Cardiac muscle cell (in vitro differentiated cells and primary cell): ENCODE results near the gene AUTS2. TPM values are rescaled to one million over a fixed set of nuclear protein-coding genes. Genes with fewer than 3 reads are reported as not detected.
A peak's percentile ranks its signal among the peaks of the same experiment; 100 is the strongest.

Experiments used
- DNase-seq, 2 donors: peaks; one replicate each; pipeline versions ENCODE4 v3.0.0 to v3.0.0-alpha.2; 2010 to 2017; ENCODE audit warnings: low read depth in 1 of 2, low spot score in 1 of 2
- H3K27ac ChIP-seq: fragments of 200-600 bp; sonication (generic); 2 replicates; pipeline ENCODE4 v1.5.1; 2016
- H3K27me3 ChIP-seq: fragments of 200-600 bp; sonication (generic); 2 replicates; pipeline ENCODE4 v1.6.0; 2016; ENCODE audit warnings: control low read depth
- H3K36me3 ChIP-seq: fragments of 200-600 bp; sonication (generic); 2 replicates; pipeline ENCODE4 v1.5.1; 2016; ENCODE audit warnings: control low read depth
- H3K4me1 ChIP-seq: fragments of 200-600 bp; sonication (generic); 2 replicates; pipeline ENCODE4 v1.8.1; 2017; ENCODE audit warnings: low read depth, mild to moderate bottlenecking, mixed run types
- H3K4me3 ChIP-seq: fragments of 200-600 bp; sonication (generic); 2 replicates; pipeline ENCODE4 v1.5.1; 2016; ENCODE audit warnings: mild to moderate bottlenecking
- H3K9me3 ChIP-seq: fragments of 200-600 bp; sonication (generic); 2 replicates; pipeline ENCODE4 v1.5.1; 2017; ENCODE audit warnings: low read depth, mild to moderate bottlenecking, control low read depth
- CTCF ChIP-seq: IDR thresholded peaks from 2 replicates; pipeline ENCODE4 v1.5.1; 2012; ENCODE audit warnings: low read depth, mild to moderate bottlenecking, low read length
- polyA plus RNA-seq: library from polyadenylated mRNA; unstranded; fragments of >200 nt; fragmentation: Nextera tagmentation; extraction: Ambion mirVana; gene quantifications from 2 replicates; pipeline ENCODE4 v1.2.1, GENCODE V29; 2016
- total RNA-seq: library from RNA; depleted of rRNA; stranded (reverse); fragments of >200 nt; gene quantifications from 2 replicates; pipeline ENCODE4 v1.2.3, GENCODE V29; 2016

AUTS2 gene
- total and polyA plus RNA-seq, 2 experiments from 2014 or later = 41.0 to 45.5 TPM

- no peaks in the 10 kb centered on the region for H3K27me3 ChIP-seq
- H3K36me3 ChIP-seq = no peaks in the 10 kb centered on the region
- H3K27ac ChIP-seq = no peak overlapping the region
- H3K4me1 ChIP-seq = peaks cover 5% of the 10 kb centered on the region
- TF ChIP-seq CTCF = no peak
- no peaks in the 10 kb centered on the region for H3K9me3 ChIP-seq
- DNase-seq = no peak
- no peak overlapping the region for H3K4me3 ChIP-seq
These were observed 172.3 kb downstream of the AUTS2 start for GRCh38 chr7:69770613-69771012.

- Histone ChIP-seq H3K36me3 (no peaks in the 10 kb centered on the region), H3K4me1 (peaks cover 5% of the 10 kb centered on the region), H3K4me3 (no peak overlapping the region), H3K27ac (no peak overlapping the region), H3K27me3 (no peaks in the 10 kb centered on the region), H3K9me3 (no peaks in the 10 kb centered on the region)
- DNase-seq = no peak
- no peak for TF ChIP-seq CTCF
These were observed 174.6 kb downstream of the AUTS2 start for GRCh38 chr7:69772718-69773436.

GRCh38 chr7:69773535-69774225 lies 175.4 kb downstream of the AUTS2 start:
- Histone ChIP-seq H3K36me3 (no peaks in the 10 kb centered on the region), H3K27me3 (no peaks in the 10 kb centered on the region), H3K4me3 (no peak overlapping the region), H3K27ac (no peak overlapping the region), H3K4me1 (peaks cover 5% of the 10 kb centered on the region), H3K9me3 (no peaks in the 10 kb centered on the region)
- no peak for TF ChIP-seq CTCF
- DNase-seq = no peak

- Histone ChIP-seq H3K27me3 (no peaks in the 10 kb centered on the region), H3K27ac (no peak overlapping the region), H3K9me3 (no peaks in the 10 kb centered on the region), H3K4me3 (no peak overlapping the region), H3K4me1 (peaks cover 8% of the 10 kb centered on the region), H3K36me3 (no peaks in the 10 kb centered on the region)
- DNase-seq = peak in 1 of 2 donors; percentile 35
- TF ChIP-seq CTCF = no peak
These were observed 177.0 kb downstream of the AUTS2 start for GRCh38 chr7:69775231-69775771.

GRCh38 chr7:69776611-69777010 lies 178.3 kb downstream of the AUTS2 start:
- TF ChIP-seq CTCF = no peak
- H3K36me3 ChIP-seq = no peaks in the 10 kb centered on the region

More at GRCh38 chr7:69776611-69777010, 178.3 kb downstream of the AUTS2 start:
- no peaks in the 10 kb centered on the region for H3K27me3 ChIP-seq
- peaks cover 19% of the 10 kb centered on the region for H3K4me1 ChIP-seq
- DNase-seq = peak in 1 of 2 donors; percentile 87
- H3K27ac ChIP-seq = no peak overlapping the region
- no peaks in the 10 kb centered on the region for H3K9me3 ChIP-seq
- H3K4me3 ChIP-seq = no peak overlapping the region
